H1 (cell line): Measurements from ENCODE around the gene CLCN5.

Experiments used
- CTCF ChIP-seq, 3 experiments: IDR thresholded peaks; 1 replicate in 2 of 3; 2 replicates in 1 of 3; pipeline versions ENCODE4 v1.5.1 to v1.6.1; 2011; ENCODE audit warnings: low read length in 3 of 3, mild to moderate bottlenecking in 3 of 3, inconsistent platforms in 2 of 3, low read depth in 1 of 3, moderate library complexity in 1 of 3; ENCODE audit not compliant: insufficient read depth in 1 of 3; ENCODE audit errors: control extremely low read depth in 1 of 3
- EP300 ChIP-seq, 2 experiments: IDR thresholded peaks; 1 replicate in 1 of 2; 2 replicates in 1 of 2; pipeline ENCODE4 v1.6.1; 2011 to 2012; ENCODE audit warnings: low read depth in 2 of 2, low read length in 2 of 2, mild to moderate bottlenecking in 2 of 2, borderline replicate concordance in 1 of 2, inconsistent platforms in 1 of 2, moderate library complexity in 1 of 2
- POLR2A ChIP-seq, 2 experiments: IDR thresholded peaks; 1 replicate in 1 of 2; 2 replicates in 1 of 2; pipeline ENCODE4 v1.6.1; 2011; ENCODE audit warnings: low read depth in 2 of 2, low read length in 2 of 2, mild to moderate bottlenecking in 2 of 2; ENCODE audit errors: control extremely low read depth in 1 of 2
- RAD21 ChIP-seq, 2 experiments: IDR thresholded peaks in 1 of 2; conservative IDR thresholded peaks in 1 of 2; 2 replicates each; pipeline ENCODE4 v1.6.1; 2011; ENCODE audit warnings: low read depth in 2 of 2, low read length in 2 of 2, improper control_type of control experiment in 1 of 2, inconsistent platforms in 1 of 2, mild to moderate bottlenecking in 1 of 2, moderate library complexity in 1 of 2

DNA sequence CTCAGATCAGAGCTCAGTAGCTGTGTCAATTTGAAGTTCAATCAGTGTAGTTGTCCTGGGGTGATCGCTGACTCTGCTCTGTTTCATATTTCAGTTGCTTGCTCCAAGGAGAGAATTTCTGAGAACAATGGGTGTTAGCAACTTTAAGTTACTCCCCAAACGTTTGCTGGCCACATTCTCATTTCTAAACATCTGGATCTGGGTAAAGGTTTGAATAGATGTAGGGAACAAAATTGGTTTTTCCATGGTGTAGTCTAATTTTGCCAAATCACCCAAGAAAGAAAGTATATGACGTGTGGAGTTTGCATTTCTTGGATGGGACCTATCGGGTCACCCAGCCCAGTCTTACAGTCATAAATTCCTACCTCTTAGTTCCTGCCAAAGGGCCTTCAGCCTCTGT lies 174.7 kb downstream of the CLCN5 start:
- TF ChIP-seq RAD21 (IDR thresholded peaks at IDR 0.05 in 1 of 2, conservative IDR thresholded peaks at IDR 0.05 in 1 of 2; ENCODE audit: low read depth in 2 of 2, low read length in 2 of 2), result no peak
- TF ChIP-seq POLR2A (IDR thresholded peaks at IDR 0.05; ENCODE audit: control extremely low read depth in 1 of 2, low read depth in 2 of 2, low read length in 2 of 2), result no peak
- TF ChIP-seq EP300 (IDR thresholded peaks at IDR 0.05; ENCODE audit: borderline replicate concordance in 1 of 2, low read depth in 2 of 2, low read length in 2 of 2), result no peak
- TF ChIP-seq CTCF (IDR thresholded peaks at IDR 0.05; ENCODE audit: control extremely low read depth in 1 of 3, insufficient read depth in 1 of 3, low read depth in 1 of 3, low read length in 3 of 3), result no peak
